Naive thymus-derived CD4-positive, alpha-beta T cell (primary cell): Measurements from ENCODE around the gene PSMD3. TPM values are rescaled to one million over a fixed set of nuclear protein-coding genes. Genes with fewer than 3 reads are reported as not detected.
A peak's percentile ranks its signal among the peaks of the same experiment; 100 is the strongest.

Experiments
- ATAC-seq: fragments of 150-1000 bp; cut with Tn5 transposase; 2 replicates; pipeline ENCODE4 v1.10.0; 2021; ENCODE audit warnings: mild to moderate bottlenecking, moderate library complexity
- CTCF ChIA-PET: fragments of 350-600 bp; sonication (Branson Sonifier 250); formaldehyde crosslinking; loops from one replicate; lab custom pipeline; 2021; ENCODE audit warnings: antibody characterized with exemption; lab: Charles Lee
- POLR2A ChIA-PET: fragments of 350-600 bp; sonication (Branson Sonifier 250); formaldehyde crosslinking; loops from one replicate; lab custom pipeline; 2021; ENCODE audit warnings: antibody characterized with exemption, inconsistent platforms; lab: Charles Lee
- DNase-seq, 9 donors: peaks; one replicate each; pipeline versions ENCODE4 v3.0.0 to v3.0.0-alpha.2; 2020 to 2022; ENCODE audit warnings: mixed read lengths in 1 of 9
- H3K27ac ChIP-seq: one replicate; pipeline ENCODE4 v1.7.0; 2013; ENCODE audit warnings: mild to moderate bottlenecking, low read depth, low read length, moderate library complexity
- H3K27me3 ChIP-seq, 2 donors: one replicate each; pipeline ENCODE4 v1.7.0; 2013; ENCODE audit warnings: low read length in 2 of 2, mild to moderate bottlenecking in 2 of 2, moderate library complexity in 2 of 2; ENCODE audit not compliant: control insufficient read depth in 2 of 2, insufficient read depth in 2 of 2
- H3K36me3 ChIP-seq, 3 experiments: 1 replicate in 2 of 3; 2 replicates in 1 of 3; pipeline ENCODE4 v1.7.0; 2013; ENCODE audit warnings: low read length in 3 of 3, mild to moderate bottlenecking in 3 of 3, moderate library complexity in 1 of 3; ENCODE audit not compliant: insufficient read depth in 3 of 3, control insufficient read depth in 2 of 3
- H3K4me1 ChIP-seq, 2 donors: one replicate each; pipeline ENCODE4 v1.7.0; 2013; ENCODE audit warnings: low read length in 2 of 2, mild to moderate bottlenecking in 2 of 2, moderate library complexity in 1 of 2; ENCODE audit not compliant: control insufficient read depth in 2 of 2, insufficient read depth in 2 of 2
- H3K4me3 ChIP-seq: 2 replicates; pipeline ENCODE4 v1.7.0; 2013; ENCODE audit warnings: mild to moderate bottlenecking, low read length
- H3K9me3 ChIP-seq, 3 experiments: 1 replicate in 2 of 3; 2 replicates in 1 of 3; pipeline ENCODE4 v1.7.0; 2013; ENCODE audit warnings: low read length in 3 of 3; ENCODE audit not compliant: control insufficient read depth in 2 of 3
- H3K27ac Mint-ChIP-seq, 9 donors: one replicate each; pipeline ENCODE4 v1.8.0; 2020 to 2022; ENCODE audit warnings: mixed read lengths in 9 of 9, mild to moderate bottlenecking in 8 of 9, moderate library complexity in 5 of 9, inconsistent platforms in 2 of 9
- H3K27me3 Mint-ChIP-seq, 5 donors: one replicate each; pipeline ENCODE4 v1.8.0; 2021 to 2022; ENCODE audit warnings: mixed read lengths in 5 of 5, mild to moderate bottlenecking in 1 of 5
- H3K36me3 Mint-ChIP-seq, 5 donors: one replicate each; pipeline ENCODE4 v1.8.0; 2020 to 2022; ENCODE audit warnings: mixed read lengths in 5 of 5, mild to moderate bottlenecking in 3 of 5, inconsistent platforms in 1 of 5
- H3K4me1 Mint-ChIP-seq, 7 donors: one replicate each; pipeline ENCODE4 v1.8.0; 2020 to 2022; ENCODE audit warnings: mixed read lengths in 7 of 7, mild to moderate bottlenecking in 3 of 7, inconsistent platforms in 1 of 7
- H3K4me3 Mint-ChIP-seq, 10 donors: one replicate each; pipeline ENCODE4 v1.8.0; 2020 to 2022; ENCODE audit warnings: mild to moderate bottlenecking in 10 of 10, mixed read lengths in 10 of 10, moderate library complexity in 6 of 10, inconsistent platforms in 2 of 10
- H3K9me3 Mint-ChIP-seq, 11 donors: one replicate each; pipeline ENCODE4 v1.8.0; 2020 to 2022; ENCODE audit warnings: mixed read lengths in 11 of 11, mild to moderate bottlenecking in 4 of 11, inconsistent platforms in 1 of 11, moderate library complexity in 1 of 11
- intact Hi-C, 2 donors: fragments of 100-400 bp; cut with micrococcal nuclease; formaldehyde crosslinking; loops; one replicate each; pipeline ENCODE4 v1.15.1; 2023
- polyA plus RNA-seq, 2 donors: library from polyadenylated mRNA; unstranded; fragments of 300-500 nt; fragmentation: Illumina TruSeq; gene quantifications; one replicate each; pipeline ENCODE4 v1.2.3, GENCODE V29; 2021
- total RNA-seq, 6 experiments: library from RNA in 5 of 6; stranded (reverse) in 5 of 6; gene quantifications; 1 replicate in 5 of 6; 2 replicates in 1 of 6; pipeline ENCODE4 v1.2.3 and lab custom pipeline; 2021 to 2026

PSMD3 gene
- total and polyA plus RNA-seq, 7 experiments from 2014 or later = 44.6 to 111 (median 66.5) TPM

DNA sequence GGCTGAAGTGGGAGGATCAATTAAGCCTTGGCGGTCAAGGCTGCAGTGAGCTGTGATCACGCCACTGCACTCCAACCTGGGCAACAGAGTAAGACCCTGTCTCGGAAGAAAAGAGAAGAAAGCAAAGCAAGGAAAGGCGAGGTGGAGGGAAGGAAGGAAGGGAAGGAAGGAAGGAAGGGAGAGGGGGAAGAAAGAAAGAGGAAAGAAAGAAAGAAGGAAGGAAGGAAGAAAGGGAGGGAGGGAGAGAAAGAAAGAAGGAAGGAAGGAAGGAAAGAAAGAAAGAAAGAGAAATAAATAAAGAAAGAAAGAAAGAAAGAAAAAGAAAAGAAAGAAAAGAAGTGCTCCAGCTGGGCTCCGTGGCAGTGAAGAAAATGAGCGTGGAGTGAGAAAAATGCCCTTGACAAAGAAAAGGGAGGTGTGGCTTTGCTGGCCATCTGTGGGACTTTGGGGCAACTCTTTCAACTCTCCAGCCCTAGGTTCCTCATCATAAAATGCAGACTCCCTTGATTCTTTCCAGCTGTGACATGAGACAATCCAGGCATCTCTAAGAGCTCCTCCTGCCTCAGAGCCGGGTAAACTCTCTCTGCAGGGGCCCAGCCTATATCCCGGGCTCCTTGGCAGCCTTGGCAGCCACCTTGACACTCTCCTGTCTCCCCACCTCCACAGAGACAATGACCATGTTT, 15.4 kb upstream of the PSMD3 start:
- no peak overlapping the region for H3K4me3 Mint-ChIP-seq
- Histone ChIP-seq H3K36me3 (no peaks in the 10 kb centered on the region), H3K27me3 (no peaks in the 10 kb centered on the region), H3K9me3 (no peaks in the 10 kb centered on the region), H3K27ac (no peak overlapping the region), H3K4me1 (peaks cover 13 to 24% of the 10 kb centered on the region in 2 donors), H3K4me3 (no peak overlapping the region)
- ATAC-seq = no peak
- peaks cover 0 to 21% (median 4%) of the 10 kb centered on the region in 5 donors for H3K27me3 Mint-ChIP-seq
- H3K4me1 Mint-ChIP-seq = peaks cover 13 to 45% (median 31%) of the 10 kb centered on the region in 7 donors
- H3K9me3 Mint-ChIP-seq = no peaks in the 10 kb centered on the region
- ChIA-PET CTCF (interaction anchor here (0.7 to 1.7 kb wide), 2 partner anchors 10 to 336 kb away, joined by 3 read pairs; no protein-coding TSS in a partner anchor), POLR2A (no interaction called here)
- intact Hi-C loops = no loop called here
- DNase-seq = no peak
- H3K36me3 Mint-ChIP-seq = peaks cover 0 to 8% (median 0%) of the 10 kb centered on the region in 5 donors
- H3K27ac Mint-ChIP-seq = peak overlapping the region in 2 of 9 donors; percentile 95 to 96

GRCh38 chr17:39966771-39967170, 13.8 kb upstream of the PSMD3 start:
- H3K4me1 Mint-ChIP-seq = peaks cover 13 to 36% (median 24%) of the 10 kb centered on the region in 7 donors
- ChIA-PET CTCF (no interaction called here), POLR2A (no interaction called here)
- H3K27ac ChIP-seq = no peak overlapping the region
- H3K9me3 Mint-ChIP-seq = no peaks in the 10 kb centered on the region
- no peak overlapping the region for H3K4me3 ChIP-seq
- ATAC-seq = no peak
- intact Hi-C loops = no loop called here
- DNase-seq = no peak
- no peak overlapping the region for H3K4me3 Mint-ChIP-seq
- H3K4me1 ChIP-seq = peaks cover 13 to 24% of the 10 kb centered on the region in 2 donors
- H3K27me3 Mint-ChIP-seq = peaks cover 0 to 36% (median 4%) of the 10 kb centered on the region in 5 donors
- H3K9me3 ChIP-seq = no peaks in the 10 kb centered on the region
- peak overlapping the region in 4 of 9 donors; percentile 10 to 96 (median 80) for H3K27ac Mint-ChIP-seq
- no peaks in the 10 kb centered on the region for H3K27me3 ChIP-seq
- H3K36me3 ChIP-seq = no peaks in the 10 kb centered on the region
- peaks cover 0 to 11% (median 0%) of the 10 kb centered on the region in 5 donors for H3K36me3 Mint-ChIP-seq

DNA sequence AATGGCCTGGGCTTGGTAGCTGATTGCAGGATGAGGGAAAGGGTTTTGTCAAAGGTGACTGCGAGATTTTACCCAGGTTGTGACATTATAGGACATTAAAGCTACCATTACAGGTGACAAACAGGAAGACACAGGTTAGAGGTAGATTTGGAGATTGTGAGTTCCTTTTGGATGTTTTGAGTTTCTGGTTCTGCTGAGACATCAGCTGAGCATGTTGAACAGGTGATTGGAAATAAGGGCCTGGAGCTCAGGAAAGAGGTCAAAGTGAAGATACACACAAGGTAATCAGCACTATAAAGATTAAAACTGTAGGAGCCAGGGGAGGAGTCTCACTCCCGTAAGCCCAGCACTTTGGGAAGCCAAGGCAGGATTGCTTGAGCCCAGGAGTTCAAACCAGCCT, 11.8 kb upstream of the PSMD3 start:
- no peak overlapping the region for H3K4me3 ChIP-seq
- H3K27me3 ChIP-seq = no peaks in the 10 kb centered on the region
- H3K36me3 ChIP-seq = no peaks in the 10 kb centered on the region
- intact Hi-C loops = no loop called here
- peaks cover 3 to 4% of the 10 kb centered on the region in 2 donors for H3K4me1 ChIP-seq
- Mint-ChIP-seq H3K36me3 (peaks cover 0 to 11% (median 0%) of the 10 kb centered on the region in 5 donors), H3K27ac (no peak overlapping the region), H3K9me3 (no peaks in the 10 kb centered on the region), H3K4me3 (no peak overlapping the region), H3K4me1 (peaks cover 4 to 17% (median 9%) of the 10 kb centered on the region in 7 donors), H3K27me3 (peaks cover 0 to 45% (median 4%) of the 10 kb centered on the region in 5 donors)
- DNase-seq = no peak
- ChIA-PET POLR2A (no interaction called here), CTCF (interaction anchor here (0.6 to 1.0 kb wide), 2 partner anchors 12 to 44 kb away, joined by 3 read pairs; partner anchors contain the start of gene PSMD3)
- no peaks in the 10 kb centered on the region for H3K9me3 ChIP-seq
- ATAC-seq = no peak
- no peak overlapping the region for H3K27ac ChIP-seq

DNA sequence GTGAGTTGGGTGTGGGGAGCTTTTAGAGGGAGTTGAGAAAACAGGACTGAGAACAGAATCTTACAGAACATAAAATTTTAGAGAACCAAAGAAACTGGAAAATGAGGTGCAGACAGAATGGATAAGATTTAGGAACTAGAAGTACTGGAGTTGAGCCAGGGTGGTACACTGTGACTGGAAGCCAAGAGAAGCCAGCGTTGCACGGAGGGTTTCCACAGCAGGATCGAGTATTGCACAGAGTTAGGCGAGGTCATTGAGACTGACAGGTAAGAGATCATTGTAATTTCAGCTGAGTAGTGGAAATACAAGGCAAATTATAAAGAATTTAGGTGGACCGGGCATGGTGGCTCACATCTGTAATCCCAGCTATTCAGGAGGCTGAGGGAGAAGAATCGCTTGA, 11.2 kb upstream of the PSMD3 start:
- H3K4me1 Mint-ChIP-seq = peaks cover 0 to 12% (median 5%) of the 10 kb centered on the region in 7 donors
- no peak for ATAC-seq
- no peak overlapping the region for H3K27ac ChIP-seq
- H3K36me3 Mint-ChIP-seq = peaks cover 0 to 11% (median 0%) of the 10 kb centered on the region in 5 donors
- intact Hi-C loops = no loop called here
- H3K9me3 Mint-ChIP-seq = no peaks in the 10 kb centered on the region
- H3K4me3 Mint-ChIP-seq = no peak overlapping the region
- CTCF ChIA-PET = interaction anchor here (1.0 kb wide), 1 partner anchor 11 kb away, joined by 3 read pairs; the partner anchor contains the start of gene PSMD3
- POLR2A ChIA-PET = interaction anchor here (0.7 kb wide), 1 partner anchor 93 kb away, joined by 3 read pairs; no protein-coding TSS in a partner anchor
- H3K27me3 Mint-ChIP-seq = peaks cover 0 to 43% (median 6%) of the 10 kb centered on the region in 5 donors
- no peaks in the 10 kb centered on the region for H3K4me1 ChIP-seq
- H3K27ac Mint-ChIP-seq = peak overlapping the region in 2 of 9 donors; percentile 34 to 66
- H3K27me3 ChIP-seq = no peaks in the 10 kb centered on the region
- H3K36me3 ChIP-seq = no peaks in the 10 kb centered on the region
- no peak for DNase-seq
- H3K4me3 ChIP-seq = no peak overlapping the region
- H3K9me3 ChIP-seq = no peaks in the 10 kb centered on the region

DNA sequence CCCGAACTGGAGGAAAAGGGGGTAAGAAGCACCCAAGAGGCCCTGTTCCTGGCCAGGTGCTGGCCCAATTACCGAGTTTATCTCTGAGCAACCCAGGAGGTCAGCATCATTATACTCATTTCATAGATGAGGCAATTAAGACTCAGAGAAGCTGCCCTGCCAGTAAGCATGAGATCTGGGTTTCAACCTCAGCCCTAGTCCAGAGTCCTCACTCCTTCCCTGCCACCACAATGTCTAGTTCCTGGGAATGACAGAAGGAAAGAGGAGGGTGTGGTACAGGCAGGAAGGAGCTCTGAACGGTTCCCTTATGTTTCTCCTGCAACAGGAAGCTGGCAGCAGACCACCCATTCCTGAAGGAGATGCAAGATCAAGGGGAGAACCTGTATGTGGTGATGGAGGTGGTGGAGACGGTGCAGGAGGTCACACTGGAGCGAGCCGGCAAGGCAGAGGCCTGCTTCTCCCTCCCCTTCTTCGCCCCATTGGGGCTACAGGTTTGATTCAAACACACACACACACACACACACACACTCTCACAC, 10.4 kb upstream of the PSMD3 start:
- H3K4me1 ChIP-seq = no peaks in the 10 kb centered on the region
- H3K36me3 ChIP-seq = no peaks in the 10 kb centered on the region
- Mint-ChIP-seq H3K4me3 (no peak overlapping the region), H3K4me1 (peaks cover 0 to 7% (median 1%) of the 10 kb centered on the region in 7 donors), H3K36me3 (peaks cover 0 to 11% (median 0%) of the 10 kb centered on the region in 5 donors), H3K9me3 (no peaks in the 10 kb centered on the region), H3K27me3 (peaks cover 0 to 41% (median 7%) of the 10 kb centered on the region in 5 donors), H3K27ac (peak overlapping the region in 2 of 9 donors; percentile 37 to 51)
- intact Hi-C loops = no loop called here
- H3K4me3 ChIP-seq = no peak overlapping the region
- H3K9me3 ChIP-seq = no peaks in the 10 kb centered on the region
- no peaks in the 10 kb centered on the region for H3K27me3 ChIP-seq
- DNase-seq (no peak), ATAC-seq (no peak)
- ChIA-PET CTCF (interaction anchor here (0.6 kb wide), 1 partner anchor 93 kb away, joined by 3 read pairs; no protein-coding TSS in a partner anchor), POLR2A (no interaction called here)
- no peak overlapping the region for H3K27ac ChIP-seq

DNA sequence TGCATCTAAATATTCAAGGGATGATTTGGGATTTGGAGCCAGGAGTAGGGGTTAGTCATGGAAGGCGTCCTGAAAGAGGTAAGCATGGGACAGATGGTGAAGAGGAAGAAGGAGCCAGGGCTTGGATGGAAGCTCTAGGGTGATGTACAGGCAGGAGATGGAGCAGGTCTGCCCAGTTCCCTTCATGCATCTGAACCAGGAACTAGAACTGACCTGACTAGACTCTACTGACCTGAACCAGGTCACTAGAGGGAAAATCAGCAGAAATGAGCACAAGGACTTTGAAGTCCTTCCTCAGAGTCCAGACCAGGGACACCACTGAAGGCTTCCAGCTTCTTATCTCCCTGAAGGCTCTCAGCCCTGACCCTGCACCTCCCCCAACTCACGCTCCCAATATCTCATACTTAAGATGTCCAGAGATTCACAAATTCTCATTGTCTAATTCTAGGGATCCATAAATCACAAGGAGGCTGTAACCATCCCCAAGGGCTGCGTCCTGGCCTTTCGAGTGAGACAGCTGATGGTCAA, 9.5 kb upstream of the PSMD3 start:
- POLR2A ChIA-PET = interaction anchor here (0.6 to 0.7 kb wide), 2 partner anchors 12 to 262 kb away, joined by 3 read pairs; no protein-coding TSS in a partner anchor
- Mint-ChIP-seq H3K4me3 (no peak overlapping the region), H3K4me1 (peaks cover 0 to 7% (median 1%) of the 10 kb centered on the region in 7 donors), H3K9me3 (no peaks in the 10 kb centered on the region), H3K27me3 (peaks cover 0 to 39% (median 7%) of the 10 kb centered on the region in 5 donors), H3K36me3 (peaks cover 0 to 11% (median 0%) of the 10 kb centered on the region in 5 donors), H3K27ac (no peak overlapping the region)
- Histone ChIP-seq H3K27ac (no peak overlapping the region), H3K36me3 (no peaks in the 10 kb centered on the region), H3K27me3 (no peaks in the 10 kb centered on the region), H3K9me3 (no peaks in the 10 kb centered on the region), H3K4me1 (no peaks in the 10 kb centered on the region), H3K4me3 (no peak overlapping the region)
- ATAC-seq (no peak), DNase-seq (no peak)
- CTCF ChIA-PET = no interaction called here
- intact Hi-C loops = no loop called here
